Kidney (tissue), 22 donors: ENCODE data around the gene APOOL. TPM values are rescaled to one million over a fixed set of nuclear protein-coding genes. Genes with fewer than 3 reads are reported as not detected.
A peak's percentile ranks its signal among the peaks of the same experiment; 100 is the strongest.
"Not testable (repeated sequence)": the region's sequence is repeated elsewhere in the genome, so short reads cannot be mapped to it uniquely, and the experiment has no call there.

ENCODE experiments used
- DNase-seq, 5 donors: peaks; one replicate each; pipeline ENCODE4 v3.0.0-alpha.2; 2013 to 2020
- FAIRE-seq: peaks from 2 replicates; lab custom pipeline; 2012; peaks lifted over from hg19 to GRCh38; lab: Jason Lieb, UNC
- H3K27ac ChIP-seq, 2 donors: one replicate each; pipeline ENCODE4 v1.7.0; 2013; ENCODE audit warnings: low read depth in 2 of 2, low read length in 2 of 2, inconsistent platforms in 1 of 2
- H3K27me3 ChIP-seq: one replicate; pipeline ENCODE4 v1.7.1; 2013; ENCODE audit warnings: low read length, inconsistent platforms; ENCODE audit not compliant: control insufficient read depth, insufficient read depth
- H3K36me3 ChIP-seq, 3 donors: one replicate each; pipeline versions ENCODE4 v1.7.0 to v1.7.1; 2013; ENCODE audit warnings: low read length in 3 of 3, control low read depth in 1 of 3, inconsistent platforms in 1 of 3; ENCODE audit not compliant: insufficient read depth in 3 of 3, control insufficient read depth in 2 of 3
- H3K4me1 ChIP-seq, 3 donors: one replicate each; pipeline versions ENCODE4 v1.7.0 to v1.7.1; 2013; ENCODE audit warnings: low read length in 3 of 3, inconsistent platforms in 1 of 3, low read depth in 1 of 3; ENCODE audit not compliant: control insufficient read depth in 2 of 3, insufficient read depth in 2 of 3
- H3K4me3 ChIP-seq, 3 donors: one replicate each; pipeline versions ENCODE4 v1.7.0 to v1.8.1; 2013; ENCODE audit warnings: low read length in 3 of 3, control low read depth in 1 of 3, inconsistent platforms in 1 of 3
- H3K9ac ChIP-seq, 3 donors: one replicate each; pipeline versions ENCODE4 v1.7.0 to v1.7.1; 2013; ENCODE audit warnings: low read length in 3 of 3, control low read depth in 1 of 3, inconsistent platforms in 1 of 3
- H3K9me3 ChIP-seq, 3 donors: one replicate each; pipeline versions ENCODE4 v1.7.0 to v1.7.1; 2013; ENCODE audit warnings: low read length in 3 of 3, control low read depth in 1 of 3, inconsistent platforms in 1 of 3; ENCODE audit not compliant: control insufficient read depth in 2 of 3, insufficient read depth in 1 of 3
- intact Hi-C: fragments of 100-400 bp; cut with DNase I; formaldehyde crosslinking; loops from one replicate; pipeline ENCODE4 v1.11.1; 2022
- long read RNA-seq, 10 donors: library from polyadenylated mRNA in 1 of 10; unstranded in 1 of 10; transcript quantifications; one replicate each; pipeline ENCODE4 v2.0.0 and lab custom pipeline, GENCODE V29; 2021 to 2026
- polyA plus RNA-seq: library from polyadenylated mRNA; stranded (reverse); fragments of 350-450 nt; fragmentation: Illumina TruSeq; extraction: RNeasy Lipid Tissue Mini Kit (QIAGEN cat#74804); gene quantifications from one replicate; pipeline ENCODE4 v1.2.3, GENCODE V29; 2014; ENCODE audit warnings: low read depth, low replicate concordance; ENCODE audit not compliant: insufficient read depth
- total RNA-seq: library from RNA; stranded (reverse); fragmentation: NEBNext Ultra II Directional; extraction: Animal tissue kit (Norgen Biotek cat#: 25700); gene quantifications from one replicate; pipeline ENCODE4 v1.2.1, GENCODE V29; 2021
- TF ChIP-seq, protein P1 (sequence below): IDR thresholded peaks from 3 replicates; pipeline ENCODE4 v1.5.1; 2012; ENCODE audit warnings: mild to moderate bottlenecking, moderate library complexity, borderline replicate concordance; ENCODE audit not compliant: insufficient read depth; ENCODE audit errors: extremely low read depth
- donor health status: control.
- donor health status: control.
- donor health status: control.
- donor health status: control.
- donor health status: control.
- donor health status: DM: yes; HTN: yes; CAD: no.
- donor health status: Normal renal cell carcinoma (clear cell type).

The APOOL gene, protein sequence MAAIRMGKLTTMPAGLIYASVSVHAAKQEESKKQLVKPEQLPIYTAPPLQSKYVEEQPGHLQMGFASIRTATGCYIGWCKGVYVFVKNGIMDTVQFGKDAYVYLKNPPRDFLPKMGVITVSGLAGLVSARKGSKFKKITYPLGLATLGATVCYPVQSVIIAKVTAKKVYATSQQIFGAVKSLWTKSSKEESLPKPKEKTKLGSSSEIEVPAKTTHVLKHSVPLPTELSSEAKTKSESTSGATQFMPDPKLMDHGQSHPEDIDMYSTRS
- total RNA-seq (26.5 TPM), polyA plus RNA-seq (7.2 TPM)
- long read RNA-seq, donor 1, result 0 reads
- long read RNA-seq, donor 2, partial matches to known transcripts, result 0 of 2 reads
- long read RNA-seq, donor 2, other reads (novel, unspliced or antisense), result 0 of 2 reads
- long read RNA-seq, donor 3, partial matches to known transcripts, result 0 of 14 reads
- long read RNA-seq, donor 3, other reads (novel, unspliced or antisense), result 10 of 14 reads
- long read RNA-seq, donor 4, result 0 reads
- long read RNA-seq, donor 5, result 0 reads
- long read RNA-seq, donor 6, partial matches to known transcripts, result 0 of 4 reads
- long read RNA-seq, donor 6, other reads (novel, unspliced or antisense), result 0 of 4 reads
- long read RNA-seq, donor 7, partial matches to known transcripts, result 0 of 1 reads
- long read RNA-seq, donor 7, other reads (novel, unspliced or antisense), result 1 of 1 reads
- long read RNA-seq, donor 8, partial matches to known transcripts, result 0 of 6 reads
- long read RNA-seq, donor 8, other reads (novel, unspliced or antisense), result 5 of 6 reads
- long read RNA-seq, donor 9, result 0 reads
- long read RNA-seq, donor 10, partial matches to known transcripts, result 26 of 26 reads
- long read RNA-seq, donor 10, other reads (novel, unspliced or antisense), result 0 of 26 reads

DNA sequence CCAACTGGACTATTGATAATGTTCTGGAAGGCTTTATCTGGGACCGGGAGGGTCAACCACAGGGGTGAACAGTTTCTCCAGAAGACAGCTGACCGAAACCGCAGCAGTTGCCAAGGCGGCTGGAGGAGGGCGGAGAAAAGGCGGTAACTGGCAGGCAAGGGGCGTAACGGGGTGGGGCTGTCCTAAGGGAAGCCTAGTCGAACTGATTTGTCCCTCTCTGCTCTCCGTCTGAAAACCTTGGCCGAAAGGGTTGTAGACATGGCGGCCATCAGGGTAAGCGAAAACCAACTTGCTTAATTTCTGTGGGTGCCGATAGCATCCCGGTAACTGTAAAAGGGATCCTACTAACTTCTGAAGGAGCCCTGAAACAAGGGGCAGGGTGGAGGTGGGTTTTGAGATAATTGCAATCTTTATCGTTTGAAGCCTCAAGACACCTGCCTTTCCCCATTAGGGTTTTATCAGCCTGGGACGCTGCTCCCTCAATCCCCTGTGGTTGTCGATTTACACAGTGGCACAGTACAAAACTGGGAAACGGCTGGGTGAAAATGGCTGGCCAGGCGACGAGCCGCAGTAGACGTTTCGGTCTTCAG lies at the start of gene APOOL:
APOOL (plus strand) TSS at position 223 of the 590 bp plus-strand sequence; CDS start at position 259, 36 bp downstream.
- no peaks in the 10 kb centered on the region for H3K4me1 ChIP-seq
- no peaks in the 10 kb centered on the region for H3K27me3 ChIP-seq
- H3K36me3 ChIP-seq, result no peaks in the 10 kb centered on the region
- DNase-seq (peak; percentile 89 to 95 (median 94)), FAIRE-seq (peak; percentile 56)
- intact Hi-C loops, result no loop called here
- H3K4me3 ChIP-seq, result peak within 1 kb of the TSS; percentile 91 to 96 (median 91)
- H3K27ac ChIP-seq, result peak within 1 kb of the TSS; percentile 59 to 67
- H3K9me3 ChIP-seq, result no peaks in the 10 kb centered on the region
- TF ChIP-seq, protein P1, sequence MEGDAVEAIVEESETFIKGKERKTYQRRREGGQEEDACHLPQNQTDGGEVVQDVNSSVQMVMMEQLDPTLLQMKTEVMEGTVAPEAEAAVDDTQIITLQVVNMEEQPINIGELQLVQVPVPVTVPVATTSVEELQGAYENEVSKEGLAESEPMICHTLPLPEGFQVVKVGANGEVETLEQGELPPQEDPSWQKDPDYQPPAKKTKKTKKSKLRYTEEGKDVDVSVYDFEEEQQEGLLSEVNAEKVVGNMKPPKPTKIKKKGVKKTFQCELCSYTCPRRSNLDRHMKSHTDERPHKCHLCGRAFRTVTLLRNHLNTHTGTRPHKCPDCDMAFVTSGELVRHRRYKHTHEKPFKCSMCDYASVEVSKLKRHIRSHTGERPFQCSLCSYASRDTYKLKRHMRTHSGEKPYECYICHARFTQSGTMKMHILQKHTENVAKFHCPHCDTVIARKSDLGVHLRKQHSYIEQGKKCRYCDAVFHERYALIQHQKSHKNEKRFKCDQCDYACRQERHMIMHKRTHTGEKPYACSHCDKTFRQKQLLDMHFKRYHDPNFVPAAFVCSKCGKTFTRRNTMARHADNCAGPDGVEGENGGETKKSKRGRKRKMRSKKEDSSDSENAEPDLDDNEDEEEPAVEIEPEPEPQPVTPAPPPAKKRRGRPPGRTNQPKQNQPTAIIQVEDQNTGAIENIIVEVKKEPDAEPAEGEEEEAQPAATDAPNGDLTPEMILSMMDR, result no peak
- peak within 1 kb of the TSS; percentile 78 to 90 (median 80) for H3K9ac ChIP-seq

DNA sequence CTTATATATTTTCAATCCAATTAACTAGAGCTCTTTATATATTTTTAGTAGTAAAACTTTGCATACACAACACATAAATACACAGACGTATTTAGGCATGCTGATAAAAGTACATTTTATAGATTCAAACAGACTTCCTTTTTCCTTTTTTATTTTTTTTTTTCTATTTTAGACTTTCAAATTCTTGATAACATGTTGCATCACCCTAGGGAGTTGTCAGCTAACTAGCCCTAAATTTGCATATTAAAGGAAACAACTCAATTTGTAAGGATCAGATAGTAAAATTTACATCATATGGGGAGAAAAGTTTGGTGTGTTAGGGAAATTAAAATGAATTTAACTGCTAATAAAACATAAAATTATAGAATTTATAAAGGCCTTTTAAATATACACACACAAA lies 47.4 kb upstream of the APOOL start:
- FAIRE-seq (peak; percentile 50), DNase-seq (no peak)
- intact Hi-C loops, result no loop called here
- Histone ChIP-seq H3K4me3 (no peak overlapping the region), H3K27ac (no peak overlapping the region), H3K9me3 (no peaks in the 10 kb centered on the region), H3K9ac (no peak overlapping the region), H3K27me3 (no peaks in the 10 kb centered on the region), H3K36me3 (no peaks in the 10 kb centered on the region), H3K4me1 (no peaks in the 10 kb centered on the region)
- TF ChIP-seq, protein P1, result no peak

DNA sequence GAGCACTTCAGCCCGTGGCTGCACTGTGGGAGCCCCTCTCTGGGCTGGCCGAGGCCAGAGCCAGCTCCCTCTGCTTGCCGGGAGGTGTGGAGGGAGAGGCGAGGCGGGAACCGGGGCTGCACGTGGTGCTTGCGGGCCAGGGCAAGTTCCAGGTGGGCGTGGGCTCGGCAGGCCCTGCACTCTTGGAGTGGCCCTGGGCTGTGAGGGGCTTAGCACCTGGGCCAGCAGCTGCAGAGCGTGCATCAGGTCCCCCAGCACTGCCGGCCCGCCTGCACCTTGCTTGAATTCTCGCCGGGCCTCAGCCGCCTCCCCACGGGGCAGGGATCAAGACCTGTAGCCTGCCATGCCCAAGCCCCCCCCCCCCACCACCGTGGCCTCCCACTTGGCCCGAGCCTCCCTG lies 28.9 kb upstream of the APOOL start:
- intact Hi-C loops, result no loop called here
- H3K9me3 ChIP-seq, result no peaks in the 10 kb centered on the region
- no peaks in the 10 kb centered on the region for H3K27me3 ChIP-seq
- H3K27ac ChIP-seq, result no peak overlapping the region
- peak in 1 of 5 donors; percentile 58 for DNase-seq
- H3K9ac ChIP-seq, result no peak overlapping the region
- no peak for FAIRE-seq
- no peaks in the 10 kb centered on the region for H3K36me3 ChIP-seq
- no peak overlapping the region for H3K4me3 ChIP-seq
- TF ChIP-seq, protein P1, result no peak
- H3K4me1 ChIP-seq, result no peaks in the 10 kb centered on the region

DNA sequence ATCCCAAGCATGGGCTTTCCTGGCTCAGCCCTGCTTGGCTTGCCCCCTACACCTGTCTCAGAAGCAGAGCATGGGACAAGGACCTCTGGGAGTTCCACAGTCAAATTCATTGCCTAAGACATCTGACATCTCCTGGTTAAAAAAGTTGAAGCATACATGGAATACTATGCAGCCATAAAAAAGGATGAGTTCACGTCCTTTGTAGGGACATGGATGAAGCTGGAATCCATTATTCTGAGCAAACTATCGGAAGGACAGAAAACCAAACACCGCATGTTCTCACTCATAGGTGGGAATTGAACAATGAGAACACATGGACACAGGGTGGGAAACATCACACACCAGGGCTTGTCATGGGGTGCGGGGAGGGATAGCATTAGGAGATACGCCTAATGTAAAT lies 11.9 kb upstream of the APOOL start:
- DNase-seq, intact Hi-C loops, H3K4me3 ChIP-seq, H3K9ac ChIP-seq, FAIRE-seq, H3K27me3 ChIP-seq, H3K27ac ChIP-seq, H3K9me3 ChIP-seq, H3K36me3 ChIP-seq, H3K4me1 ChIP-seq: not testable (repeated sequence)
